Endothelial cell of umbilical vein (primary cell): ENCODE data around the gene ARL10. TPM values are rescaled to one million over a fixed set of nuclear protein-coding genes. Genes with fewer than 3 reads are reported as not detected.

Experiments
- BruUV-seq: library from RNA; stranded (reverse); fragments of 400-500 nt; replicated peaks from 2 replicates; lab custom pipeline; 2021; lab: Mats Ljungman, UMichigan
- CTCF ChIA-PET: fragments of 300-600, 350-600 bp; sonication (Branson Sonifier 250); formaldehyde crosslinking; loops from one replicate; lab custom pipeline; 2021; ENCODE audit warnings: antibody characterized with exemption, inconsistent platforms; lab: Charles Lee
- POLR2A ChIA-PET: fragments of 300-600, 350-600 bp; sonication (Branson Sonifier 250); formaldehyde crosslinking; loops from one replicate; lab custom pipeline; 2021; ENCODE audit warnings: antibody characterized with exemption, inconsistent platforms; lab: Charles Lee
- DNase-seq: peaks from one replicate; pipeline ENCODE4 v3.0.0-alpha.2; 2011; ENCODE audit warnings: low read depth, low spot score
- FAIRE-seq: peaks from 2 replicates; lab custom pipeline; 2011; peaks lifted over from hg19 to GRCh38; lab: Jason Lieb, UNC
- H2AFZ ChIP-seq: 2 replicates; pipeline ENCODE4 v1.6.0; 2012; ENCODE audit warnings: low read depth, low read length, control low read depth, inconsistent platforms
- H3K27ac ChIP-seq: 2 replicates; pipeline ENCODE4 v1.5.1; 2011; ENCODE audit warnings: low read depth, mild to moderate bottlenecking, control low read depth, low read length, moderate library complexity; ENCODE audit not compliant: insufficient read depth
- H3K27me3 ChIP-seq, 2 experiments: 2 replicates each; pipeline versions ENCODE4 v1.6.0 to v1.6.1; 2011; ENCODE audit warnings: low read length in 2 of 2, mixed read lengths in 1 of 2; ENCODE audit not compliant: control insufficient read depth in 2 of 2, insufficient read depth in 2 of 2
- H3K36me3 ChIP-seq, 2 experiments: 2 replicates in 1 of 2; 3 replicates in 1 of 2; pipeline ENCODE4 v1.5.1; 2011; ENCODE audit warnings: low read length in 2 of 2, mild to moderate bottlenecking in 1 of 2, moderate library complexity in 1 of 2; ENCODE audit not compliant: control insufficient read depth in 2 of 2, insufficient read depth in 2 of 2; ENCODE audit errors: extremely low read depth in 1 of 2
- H3K4me1 ChIP-seq: 3 replicates; pipeline ENCODE4 v1.5.1; 2011; ENCODE audit warnings: mild to moderate bottlenecking, low read length; ENCODE audit not compliant: control insufficient read depth, insufficient read depth; ENCODE audit errors: extremely low read depth
- H3K4me2 ChIP-seq: 2 replicates; pipeline ENCODE4 v1.6.1; 2011; ENCODE audit warnings: low read length, control low read depth, mixed read lengths; ENCODE audit not compliant: insufficient read depth
- H3K4me3 ChIP-seq, 3 experiments: fragments of 200-600 bp in 1 of 3; sonication (generic), shearing (Covaris generic) in 1 of 3; replicated peaks in 1 of 3; 2 replicates each; pipeline ENCODE4 v1.5.1; 2011 to 2016; ENCODE audit warnings: control low read depth in 3 of 3, low read length in 3 of 3, mild to moderate bottlenecking in 2 of 3, inconsistent platforms in 1 of 3, low read depth in 1 of 3, moderate library complexity in 1 of 3; ENCODE audit not compliant: insufficient read depth in 1 of 3
- H3K79me2 ChIP-seq: 2 replicates; pipeline ENCODE4 v1.6.0; 2012; ENCODE audit warnings: low read length, inconsistent platforms; ENCODE audit not compliant: control insufficient read depth, insufficient read depth
- H3K9ac ChIP-seq: replicated peaks from 2 replicates; pipeline ENCODE3; 2011; ENCODE audit warnings: low read length, control low read depth; ENCODE audit not compliant: insufficient read depth; ENCODE audit errors: extremely low read depth
- H3K9me1 ChIP-seq: replicated peaks from 3 replicates; pipeline ENCODE4 v1.6.0; 2011; ENCODE audit warnings: mild to moderate bottlenecking, low read length; ENCODE audit not compliant: control insufficient read depth, insufficient read depth; ENCODE audit errors: extremely low read depth
- H3K9me3 ChIP-seq: replicated peaks from 2 replicates; pipeline ENCODE4 v1.5.1; 2012; ENCODE audit warnings: low read length, inconsistent platforms; ENCODE audit not compliant: control insufficient read depth, insufficient read depth
- H4K20me1 ChIP-seq: replicated peaks from 2 replicates; pipeline ENCODE3; 2011; ENCODE audit warnings: mild to moderate bottlenecking, low read length; ENCODE audit not compliant: control insufficient read depth, insufficient read depth; ENCODE audit errors: extremely low read depth
- EZH2 ChIP-seq: IDR thresholded peaks from 2 replicates; pipeline ENCODE4 v1.6.1; 2012; ENCODE audit warnings: borderline replicate concordance, low read depth, mild to moderate bottlenecking, moderate library complexity, low read length, inconsistent platforms; ENCODE audit not compliant: severe bottlenecking
- FOS ChIP-seq: IDR thresholded peaks from 2 replicates; pipeline ENCODE4 v1.6.1; 2011; ENCODE audit warnings: mild to moderate bottlenecking, low read length, moderate library complexity, borderline replicate concordance; ENCODE audit not compliant: insufficient read depth
- GATA2 ChIP-seq: IDR thresholded peaks from 2 replicates; pipeline ENCODE4 v1.7.0; 2011; ENCODE audit warnings: low read depth, mild to moderate bottlenecking, moderate library complexity, mixed read lengths, low read length; ENCODE audit not compliant: insufficient read length, insufficient read depth
- JUN ChIP-seq: IDR thresholded peaks from 2 replicates; pipeline ENCODE4 v1.6.1; 2011; ENCODE audit warnings: borderline replicate concordance, low read depth; ENCODE audit not compliant: insufficient read length, insufficient read depth
- MAX ChIP-seq: IDR thresholded peaks from 2 replicates; pipeline ENCODE4 v1.6.1; 2011; ENCODE audit not compliant: insufficient read depth, insufficient read length
- MYC ChIP-seq: IDR thresholded peaks from one replicate; pipeline ENCODE4 v1.6.1; 2011; ENCODE audit warnings: mild to moderate bottlenecking, low read depth, low read length
- POLR2A ChIP-seq: IDR thresholded peaks from 2 replicates; pipeline ENCODE4 v1.6.1; 2012; ENCODE audit warnings: low read depth, mild to moderate bottlenecking, control low read depth, low read length
- POLR2AphosphoS5 ChIP-seq: IDR thresholded peaks from 2 replicates; pipeline ENCODE4 v1.6.1; 2012; ENCODE audit warnings: low read depth, mild to moderate bottlenecking, control low read depth, low read length, moderate library complexity; ENCODE audit not compliant: insufficient read depth
- dilution Hi-C: fragments of 300-500 bp; cut with MboI; formaldehyde crosslinking; loops from one replicate; pipeline ENCODE4 v1.15.0; 2019; ENCODE audit warnings: low sequenced_read_pairs; ENCODE audit not compliant: extremely low pct_ligation_motif_present
- intact Hi-C: fragments of 100-400 bp; cut with micrococcal nuclease; formaldehyde crosslinking; loops from one replicate; pipeline ENCODE4 v1.10.0; 2022
- polyA plus RNA-seq, 4 experiments: library from polyadenylated mRNA; depleted of rRNA in 3 of 4; stranded (reverse) in 3 of 4; unstranded in 1 of 4; fragments of >200 nt; gene quantifications; 2 replicates each; pipeline versions ENCODE4 v1.2.1 to v1.2.3, GENCODE V29; 2011 to 2012; ENCODE audit warnings: missing spikeins in 1 of 4
- total RNA-seq: library from RNA; stranded (reverse); gene quantifications from 2 replicates; pipeline ENCODE4 v1.2.3, GENCODE V29; 2021
- TF ChIP-seq, protein P1 (sequence below), 2 donors: IDR thresholded peaks; 1 replicate in 1 of 2; 2 replicates in 1 of 2; pipeline ENCODE4 v1.5.1; 2011; ENCODE audit warnings: low read length in 2 of 2, mild to moderate bottlenecking in 2 of 2, moderate library complexity in 2 of 2, control low read depth in 1 of 2, inconsistent platforms in 1 of 2, low read depth in 1 of 2; ENCODE audit not compliant: insufficient read depth in 1 of 2; ENCODE audit errors: extremely low read depth in 1 of 2

ARL10 gene
- total and polyA plus RNA-seq, 2 donors (not counting 3 experiments of a cell fraction or from before 2014, with no cell fraction given), result 7.7 to 20.7 TPM

GRCh38 chr5:176406436-176407052 is 41.3 kb downstream of the ARL10 start:
- POLR2A ChIA-PET, result no interaction called here
- intact Hi-C loops, result no loop called here
- BruUV-seq, result no TSS peak
- H3K9me3 ChIP-seq, result no peaks in the 10 kb centered on the region
- DNase-seq (no peak), FAIRE-seq (no peak)
- H3K27me3 ChIP-seq, result no peaks in the 10 kb centered on the region
- H3K4me1 ChIP-seq, result no peaks in the 10 kb centered on the region
- CTCF ChIA-PET, result interaction anchor here (1.6 kb wide), 1 partner anchor 136 kb away, joined by 3 read pairs; no protein-coding TSS in a partner anchor
- H3K27ac ChIP-seq, result no peak overlapping the region
- TF ChIP-seq POLR2AphosphoS5 (no peak), MAX (no peak), FOS (no peak), POLR2A (no peak), MYC (no peak), JUN (no peak), EZH2 (no peak), GATA2 (no peak)
- TF ChIP-seq, protein P1, sequence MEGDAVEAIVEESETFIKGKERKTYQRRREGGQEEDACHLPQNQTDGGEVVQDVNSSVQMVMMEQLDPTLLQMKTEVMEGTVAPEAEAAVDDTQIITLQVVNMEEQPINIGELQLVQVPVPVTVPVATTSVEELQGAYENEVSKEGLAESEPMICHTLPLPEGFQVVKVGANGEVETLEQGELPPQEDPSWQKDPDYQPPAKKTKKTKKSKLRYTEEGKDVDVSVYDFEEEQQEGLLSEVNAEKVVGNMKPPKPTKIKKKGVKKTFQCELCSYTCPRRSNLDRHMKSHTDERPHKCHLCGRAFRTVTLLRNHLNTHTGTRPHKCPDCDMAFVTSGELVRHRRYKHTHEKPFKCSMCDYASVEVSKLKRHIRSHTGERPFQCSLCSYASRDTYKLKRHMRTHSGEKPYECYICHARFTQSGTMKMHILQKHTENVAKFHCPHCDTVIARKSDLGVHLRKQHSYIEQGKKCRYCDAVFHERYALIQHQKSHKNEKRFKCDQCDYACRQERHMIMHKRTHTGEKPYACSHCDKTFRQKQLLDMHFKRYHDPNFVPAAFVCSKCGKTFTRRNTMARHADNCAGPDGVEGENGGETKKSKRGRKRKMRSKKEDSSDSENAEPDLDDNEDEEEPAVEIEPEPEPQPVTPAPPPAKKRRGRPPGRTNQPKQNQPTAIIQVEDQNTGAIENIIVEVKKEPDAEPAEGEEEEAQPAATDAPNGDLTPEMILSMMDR (IDR thresholded peaks at IDR 0.05; ENCODE audit: extremely low read depth in 1 of 2, insufficient read depth in 1 of 2, low read depth in 1 of 2, low read length in 2 of 2), result no peak
- no peak overlapping the region for H3K9ac ChIP-seq
- no peaks in the 10 kb centered on the region for H3K9me1 ChIP-seq
- H2AFZ ChIP-seq, result no peak overlapping the region
- no peak overlapping the region for H3K4me3 ChIP-seq
- peaks cover 1% of the 10 kb centered on the region for H3K79me2 ChIP-seq
- no peaks in the 10 kb centered on the region for H4K20me1 ChIP-seq
- H3K4me2 ChIP-seq, result no peak overlapping the region
- peaks cover 3 to 13% of the 10 kb centered on the region in 2 experiments for H3K36me3 ChIP-seq
- dilution Hi-C loops, result no loop called here
